WERI-Rb-1 (cell line): ENCODE data around the gene GALNT15.

Experiments used
- DNase-seq: peaks from one replicate; pipeline ENCODE4 v3.0.0-alpha.2; 2020
- H3K27ac ChIP-seq: fragments of 250-450 bp; sonication (Bioruptor Pico); 2 replicates; pipeline ENCODE4 v1.5.1; 2020; ENCODE audit warnings: mild to moderate bottlenecking, moderate library complexity
- H3K27me3 ChIP-seq: fragments of 250-450 bp; sonication (Bioruptor Pico); 2 replicates; pipeline ENCODE4 v1.5.1; 2021; ENCODE audit warnings: mild to moderate bottlenecking, low read depth, moderate library complexity; ENCODE audit not compliant: insufficient read depth, severe bottlenecking
- H3K36me3 ChIP-seq: fragments of 250-450 bp; sonication (Bioruptor Pico); 2 replicates; pipeline ENCODE4 v1.5.1; 2020; ENCODE audit warnings: mild to moderate bottlenecking, moderate library complexity
- H3K4me3 ChIP-seq: 2 replicates; pipeline ENCODE4 v1.5.1; 2011; ENCODE audit warnings: low read depth, mild to moderate bottlenecking, control low read depth, low read length
- H3K9me3 ChIP-seq: fragments of 250-450 bp; sonication (Bioruptor Pico); 2 replicates; pipeline ENCODE4 v1.5.1; 2021; ENCODE audit warnings: mild to moderate bottlenecking, moderate library complexity; ENCODE audit not compliant: severe bottlenecking
- TF ChIP-seq, protein P1 (sequence below): IDR thresholded peaks from 2 replicates; pipeline ENCODE4 v1.5.1; 2011; ENCODE audit warnings: low read depth, mild to moderate bottlenecking, control low read depth, inconsistent platforms, low read length

Gene GALNT15

DNA sequence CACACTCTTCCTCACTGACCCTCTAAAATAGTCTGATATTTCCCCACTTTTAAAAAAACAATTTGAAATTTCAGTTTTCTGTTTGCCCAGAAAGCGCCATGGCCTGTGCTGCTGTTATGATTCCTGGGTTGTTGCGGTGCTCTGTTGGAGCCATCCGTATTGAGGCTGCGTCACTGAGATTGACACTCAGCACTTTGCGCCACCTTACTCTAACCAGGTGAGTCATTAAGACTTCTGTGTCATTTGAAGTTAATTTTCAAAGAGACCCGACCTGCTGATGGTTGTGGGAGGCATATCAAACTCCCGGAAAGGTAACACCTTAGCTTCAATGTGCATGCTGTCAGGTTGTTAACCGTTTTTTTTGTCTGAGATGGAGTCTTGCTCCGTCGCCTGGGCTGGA, 96.4 kb downstream of the GALNT15 start:
- TF ChIP-seq, protein P1, sequence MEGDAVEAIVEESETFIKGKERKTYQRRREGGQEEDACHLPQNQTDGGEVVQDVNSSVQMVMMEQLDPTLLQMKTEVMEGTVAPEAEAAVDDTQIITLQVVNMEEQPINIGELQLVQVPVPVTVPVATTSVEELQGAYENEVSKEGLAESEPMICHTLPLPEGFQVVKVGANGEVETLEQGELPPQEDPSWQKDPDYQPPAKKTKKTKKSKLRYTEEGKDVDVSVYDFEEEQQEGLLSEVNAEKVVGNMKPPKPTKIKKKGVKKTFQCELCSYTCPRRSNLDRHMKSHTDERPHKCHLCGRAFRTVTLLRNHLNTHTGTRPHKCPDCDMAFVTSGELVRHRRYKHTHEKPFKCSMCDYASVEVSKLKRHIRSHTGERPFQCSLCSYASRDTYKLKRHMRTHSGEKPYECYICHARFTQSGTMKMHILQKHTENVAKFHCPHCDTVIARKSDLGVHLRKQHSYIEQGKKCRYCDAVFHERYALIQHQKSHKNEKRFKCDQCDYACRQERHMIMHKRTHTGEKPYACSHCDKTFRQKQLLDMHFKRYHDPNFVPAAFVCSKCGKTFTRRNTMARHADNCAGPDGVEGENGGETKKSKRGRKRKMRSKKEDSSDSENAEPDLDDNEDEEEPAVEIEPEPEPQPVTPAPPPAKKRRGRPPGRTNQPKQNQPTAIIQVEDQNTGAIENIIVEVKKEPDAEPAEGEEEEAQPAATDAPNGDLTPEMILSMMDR, result no peak
- no peak overlapping the region for H3K4me3 ChIP-seq
- no peak overlapping the region for H3K27ac ChIP-seq
- H3K36me3 ChIP-seq, result peaks cover 30% of the 10 kb centered on the region
- H3K27me3 ChIP-seq, result no peaks in the 10 kb centered on the region
- no peaks in the 10 kb centered on the region for H3K9me3 ChIP-seq
- DNase-seq, result no peak

DNA sequence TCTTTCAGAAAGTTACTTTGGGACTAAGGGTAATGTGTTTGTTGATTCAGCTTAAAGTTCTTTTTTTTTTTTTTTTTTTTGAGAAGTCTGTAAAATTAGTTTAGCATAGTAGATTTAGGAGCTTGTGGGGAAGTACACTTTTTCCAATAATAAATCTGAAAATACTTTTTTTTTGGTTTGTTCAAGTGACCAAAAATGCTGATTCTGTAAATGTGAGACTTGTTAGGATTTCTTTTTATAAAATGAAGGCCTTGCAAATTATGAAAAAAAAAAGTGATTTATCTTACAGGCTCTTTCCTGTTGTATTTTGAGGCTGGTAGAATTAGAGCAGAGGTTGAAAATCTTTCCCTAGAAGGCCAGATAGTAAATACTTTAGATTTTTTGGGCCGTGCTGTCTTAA, 98.1 kb downstream of the GALNT15 start:
- H3K9me3 ChIP-seq, result no peaks in the 10 kb centered on the region
- TF ChIP-seq, protein P1, result no peak
- no peaks in the 10 kb centered on the region for H3K27me3 ChIP-seq
- DNase-seq, result no peak
- peaks cover 30% of the 10 kb centered on the region for H3K36me3 ChIP-seq
- H3K27ac ChIP-seq, result no peak overlapping the region
- no peak overlapping the region for H3K4me3 ChIP-seq

DNA sequence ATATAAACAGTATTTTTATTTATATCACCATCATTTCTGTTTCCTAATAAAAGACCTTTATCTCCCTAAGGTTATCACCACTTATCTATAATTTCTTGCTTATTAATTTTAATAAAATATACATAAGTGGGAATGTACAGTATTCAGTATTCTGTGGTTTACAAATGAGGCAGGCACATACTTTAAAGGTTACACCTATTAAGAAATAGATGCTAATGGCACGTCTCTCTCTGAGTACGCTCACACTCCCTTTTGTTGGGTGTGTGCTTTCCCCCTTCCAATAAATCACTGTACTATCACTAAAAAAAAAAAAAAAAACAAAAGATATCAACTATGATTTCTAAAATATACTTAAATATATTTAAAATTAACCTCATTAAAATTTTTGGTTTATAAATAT, 99.4 kb downstream of the GALNT15 start:
- peaks cover 32% of the 10 kb centered on the region for H3K36me3 ChIP-seq
- DNase-seq, result no peak
- TF ChIP-seq, protein P1, result no peak
- no peaks in the 10 kb centered on the region for H3K9me3 ChIP-seq
- H3K27me3 ChIP-seq, result no peaks in the 10 kb centered on the region
- no peak overlapping the region for H3K4me3 ChIP-seq
- no peak overlapping the region for H3K27ac ChIP-seq

DNA sequence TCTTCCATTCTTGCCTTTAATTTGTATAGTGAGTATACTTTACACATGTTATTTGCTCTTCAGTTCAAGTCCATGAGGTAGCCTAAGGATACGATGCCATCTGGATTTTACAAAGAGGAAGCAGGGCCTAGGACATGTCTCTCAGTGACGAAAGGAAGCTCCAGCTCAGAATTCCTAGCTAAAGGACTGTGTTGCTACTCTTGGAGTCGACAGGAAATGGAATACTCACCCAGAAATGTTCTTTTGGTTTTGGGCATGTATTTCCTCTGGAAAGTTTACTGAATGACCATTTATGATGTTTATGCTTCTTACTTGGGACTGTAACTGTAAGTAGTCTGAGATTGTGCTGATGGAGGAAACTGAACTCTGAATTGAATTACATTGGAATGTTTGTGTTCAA, 103.0 kb downstream of the GALNT15 start:
- no peaks in the 10 kb centered on the region for H3K9me3 ChIP-seq
- no peak overlapping the region for H3K4me3 ChIP-seq
- DNase-seq, result no peak
- TF ChIP-seq, protein P1, result no peak
- H3K27me3 ChIP-seq, result no peaks in the 10 kb centered on the region
- no peak overlapping the region for H3K27ac ChIP-seq
- H3K36me3 ChIP-seq, result peaks cover 8% of the 10 kb centered on the region

DNA sequence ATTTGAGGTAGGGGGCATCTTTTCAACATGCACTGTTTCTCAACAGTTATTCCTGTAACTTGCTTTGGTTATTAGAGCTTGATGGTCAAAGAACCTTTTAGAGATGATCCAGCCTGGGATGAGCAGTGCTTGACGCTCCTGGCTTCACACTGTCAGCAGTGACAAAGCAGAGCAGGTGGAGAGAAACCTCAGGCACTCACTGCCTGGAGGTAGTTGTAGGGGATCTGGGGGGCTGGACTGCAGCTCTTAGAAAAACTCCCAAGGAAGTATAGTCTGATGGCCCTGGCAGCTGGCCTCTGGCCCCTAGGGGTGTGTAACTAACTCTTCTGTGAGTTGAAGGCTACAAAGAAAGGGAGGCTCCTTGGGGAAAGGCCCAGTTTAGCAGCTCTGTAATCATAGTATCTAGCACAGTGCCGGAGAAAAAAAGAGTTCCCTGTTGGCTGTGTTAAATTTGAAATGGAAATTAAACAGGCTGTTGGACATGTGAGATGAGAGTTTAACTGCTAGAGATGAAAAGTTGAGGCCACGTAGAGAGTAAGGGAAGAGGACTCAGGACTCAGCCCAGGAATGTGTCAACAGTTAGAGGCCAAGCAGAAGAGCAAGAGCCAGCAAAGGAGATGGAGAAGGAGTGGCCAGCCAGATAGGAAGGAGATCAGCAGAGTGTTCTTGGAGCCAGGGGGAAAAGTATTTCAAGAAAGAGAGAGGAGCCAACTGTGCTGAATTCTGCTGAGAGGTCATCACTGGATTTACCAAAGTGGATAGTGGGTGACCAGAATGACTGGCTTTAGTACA, 104.7 kb downstream of the GALNT15 start:
- TF ChIP-seq, protein P1, result no peak
- DNase-seq, result no peak
- no peak overlapping the region for H3K4me3 ChIP-seq
- no peak overlapping the region for H3K27ac ChIP-seq
- H3K27me3 ChIP-seq, result no peaks in the 10 kb centered on the region
- no peaks in the 10 kb centered on the region for H3K9me3 ChIP-seq
- peaks cover 5% of the 10 kb centered on the region for H3K36me3 ChIP-seq

DNA sequence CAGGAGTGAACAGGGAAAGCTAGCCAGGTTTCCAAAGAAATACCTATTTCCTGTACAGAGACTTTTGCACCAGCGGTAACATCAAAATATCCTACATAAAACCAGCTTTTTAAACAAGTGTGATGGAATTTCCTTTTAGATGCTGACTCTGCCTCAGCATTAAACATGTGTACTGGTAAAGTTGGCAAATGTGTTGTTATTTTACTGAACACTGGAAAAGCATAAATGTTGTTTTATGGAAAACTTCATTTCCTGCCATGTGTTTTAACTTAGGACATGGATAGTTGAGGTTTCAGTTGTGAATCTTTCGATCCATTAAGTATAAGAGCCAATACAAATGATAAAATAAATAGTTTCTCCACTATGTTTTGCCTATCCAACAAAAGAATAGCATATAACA, 106.2 kb downstream of the GALNT15 start:
- Histone ChIP-seq H3K27ac (no peak overlapping the region), H3K4me3 (no peak overlapping the region), H3K27me3 (no peaks in the 10 kb centered on the region), H3K36me3 (peaks cover 2% of the 10 kb centered on the region; the same call in 1 of the 2 replicates), H3K9me3 (no peaks in the 10 kb centered on the region)
- TF ChIP-seq, protein P1, result no peak
- DNase-seq, result no peak
